HG03520 (cell line): Measurements from ENCODE around the gene TCHP.
A peak's percentile ranks its signal among the peaks of the same experiment; 100 is the strongest.
"Not testable (repeated sequence)": the region's sequence is repeated elsewhere in the genome, so short reads cannot be mapped to it uniquely, and the experiment has no call there.

ENCODE experiments used
- ATAC-seq: cut with Tn5 transposase; IDR thresholded peaks from one replicate; pipeline ENCODE4 v1.9.1; 2021; ENCODE audit warnings: mild to moderate bottlenecking, moderate library complexity; ENCODE audit not compliant: unreplicated experiment

The TCHP gene

GRCh38 chr12:109899783-109900751, at the start of gene TCHP:
Gene TCHP, plus strand, starts transcription at chr12:109900274. Its CDS starts 2,753 bp downstream, at chr12:109903027.
- peak; percentile 67 for ATAC-seq

GRCh38 chr12:109850518-109850917, 49.6 kb upstream of the TCHP start:
- ATAC-seq = not testable (repeated sequence)

GRCh38 chr12:109855377-109855776, 44.7 kb upstream of the TCHP start:
- no peak for ATAC-seq

- no peak for ATAC-seq
Observed at GRCh38 chr12:109857715-109858114, 42.4 kb upstream of the TCHP start.

- no peak for ATAC-seq
Observed at GRCh38 chr12:109858764-109859163, 41.3 kb upstream of the TCHP start.

GRCh38 chr12:109860977-109861376, 39.1 kb upstream of the TCHP start:
- no peak for ATAC-seq

- no peak for ATAC-seq
Observed at GRCh38 chr12:109861689-109862314, 38.3 kb upstream of the TCHP start.

GRCh38 chr12:109862491-109862890, 37.6 kb upstream of the TCHP start:
- ATAC-seq = not testable (repeated sequence)

- no peak for ATAC-seq
Observed at GRCh38 chr12:109863847-109864712, 36.0 kb upstream of the TCHP start.

- ATAC-seq = no peak
Observed at GRCh38 chr12:109864916-109865315, 35.2 kb upstream of the TCHP start.

GRCh38 chr12:109868182-109869051, 31.7 kb upstream of the TCHP start:
- ATAC-seq = no peak

GRCh38 chr12:109870648-109871047, 29.4 kb upstream of the TCHP start:
- no peak for ATAC-seq

- no peak for ATAC-seq
Observed at GRCh38 chr12:109871668-109872314, 28.3 kb upstream of the TCHP start.

- ATAC-seq = no peak
Observed at GRCh38 chr12:109873653-109874052, 26.4 kb upstream of the TCHP start.

- no peak for ATAC-seq
Observed at GRCh38 chr12:109875572-109876131, 24.4 kb upstream of the TCHP start.

- ATAC-seq = no peak
Observed at GRCh38 chr12:109876406-109876805, 23.7 kb upstream of the TCHP start.

GRCh38 chr12:109877504-109878246, 22.4 kb upstream of the TCHP start:
- ATAC-seq = no peak

- no peak for ATAC-seq
Observed at GRCh38 chr12:109878247-109878625, 21.8 kb upstream of the TCHP start.

- no peak for ATAC-seq
Observed at GRCh38 chr12:109878749-109879148, 21.3 kb upstream of the TCHP start.
